HG03095 (cell line): Measurements from ENCODE around the gene SWSAP1.
"Not testable (repeated sequence)": the region's sequence is repeated elsewhere in the genome, so short reads cannot be mapped to it uniquely, and the experiment has no call there.

Source experiments
- ATAC-seq: cut with Tn5 transposase; IDR thresholded peaks from one replicate; pipeline ENCODE4 v1.9.1; 2021; ENCODE audit warnings: moderate library complexity; ENCODE audit not compliant: unreplicated experiment

The SWSAP1 gene

GRCh38 chr19:11374433-11375142, at the start of gene SWSAP1:
Gene SWSAP1 (plus strand): TSS chr19:11374666. CDS start chr19:11374681, 15 bp downstream.
- ATAC-seq: peak; percentile 83

- no peak for ATAC-seq
Measured at GRCh38 chr19:11324748-11325389, 49.6 kb upstream of the SWSAP1 start.

GRCh38 chr19:11325544-11325943, 48.9 kb upstream of the SWSAP1 start:
- no peak for ATAC-seq

- ATAC-seq: no peak
Measured at GRCh38 chr19:11330127-11330526, 44.3 kb upstream of the SWSAP1 start.

GRCh38 chr19:11331502-11331901, 43.0 kb upstream of the SWSAP1 start:
- ATAC-seq: no peak

GRCh38 chr19:11332822-11333221, 41.6 kb upstream of the SWSAP1 start:
- no peak for ATAC-seq

GRCh38 chr19:11333838-11334237, 40.6 kb upstream of the SWSAP1 start:
- ATAC-seq: not testable (repeated sequence)

- ATAC-seq: no peak
Measured at GRCh38 chr19:11335449-11336146, 38.9 kb upstream of the SWSAP1 start.

- no peak for ATAC-seq
Measured at GRCh38 chr19:11337080-11337479, 37.4 kb upstream of the SWSAP1 start.

GRCh38 chr19:11338121-11338520, 36.3 kb upstream of the SWSAP1 start:
- no peak for ATAC-seq

GRCh38 chr19:11338569-11339253, 35.8 kb upstream of the SWSAP1 start:
- ATAC-seq: no peak

GRCh38 chr19:11339254-11340098, 35.0 kb upstream of the SWSAP1 start, which contains the start of gene RAB3D:
Gene RAB3D (minus strand): TSS chr19:11339657. CDS start chr19:11337399, 2,258 bp downstream.
- ATAC-seq: no peak

GRCh38 chr19:11340099-11340467, 34.4 kb upstream of the SWSAP1 start:
- not testable (repeated sequence) for ATAC-seq

- no peak for ATAC-seq
Measured at GRCh38 chr19:11342429-11342828, 32.0 kb upstream of the SWSAP1 start.

GRCh38 chr19:11345122-11345803, 29.2 kb upstream of the SWSAP1 start:
- no peak for ATAC-seq

GRCh38 chr19:11346104-11346940, 28.1 kb upstream of the SWSAP1 start, which contains the start of the genes CCDC159 and TMEM205:
Gene CCDC159 (plus strand): TSS chr19:11346519. CDS start chr19:11346607, 88 bp downstream.
Gene TMEM205 (minus strand): TSS chr19:11346268. CDS start chr19:11345619, 649 bp downstream.
- peak; percentile 83 for ATAC-seq

GRCh38 chr19:11347546-11348039, 26.9 kb upstream of the SWSAP1 start:
- no peak for ATAC-seq

GRCh38 chr19:11349171-11349570, 25.3 kb upstream of the SWSAP1 start:
- ATAC-seq: no peak
